GM12891 (cell line): ENCODE measurements around the gene NMNAT2.
"Not testable (repeated sequence)": the region's sequence is repeated elsewhere in the genome, so short reads cannot be mapped to it uniquely, and the experiment has no call there.

Experiments used
- DNase-seq: peaks from one replicate; pipeline ENCODE4 v3.0.0; 2011; ENCODE audit warnings: low spot score; ENCODE audit not compliant: insufficient read length
- FAIRE-seq: peaks from 2 replicates; lab custom pipeline; 2011; peaks lifted over from hg19 to GRCh38; lab: Jason Lieb, UNC
- PAX5 ChIP-seq: IDR thresholded peaks from 2 replicates; pipeline ENCODE4 v1.6.1; 2011; ENCODE audit warnings: low read length, moderate library complexity, mild to moderate bottlenecking; ENCODE audit not compliant: insufficient read depth, severe bottlenecking
- POLR2A ChIP-seq: IDR thresholded peaks from 2 replicates; pipeline ENCODE4 v1.6.1; 2011; ENCODE audit warnings: low read depth, low read length, control low read depth
- POLR2AphosphoS5 ChIP-seq: IDR thresholded peaks from 2 replicates; pipeline ENCODE4 v1.6.1; 2011; ENCODE audit warnings: low read depth, low read length, control low read depth
- POU2F2 ChIP-seq: IDR thresholded peaks from 2 replicates; pipeline ENCODE4 v1.6.1; 2011; ENCODE audit warnings: low read depth, mild to moderate bottlenecking, control low read depth, low read length, moderate library complexity
- SPI1 ChIP-seq: IDR thresholded peaks from 2 replicates; pipeline ENCODE4 v1.6.1; 2011; ENCODE audit warnings: low read depth, low read length, control low read depth
- TAF1 ChIP-seq: IDR thresholded peaks from 2 replicates; pipeline ENCODE4 v1.6.1; 2011; ENCODE audit warnings: low read depth, low read length, control low read depth

The NMNAT2 gene

DNA sequence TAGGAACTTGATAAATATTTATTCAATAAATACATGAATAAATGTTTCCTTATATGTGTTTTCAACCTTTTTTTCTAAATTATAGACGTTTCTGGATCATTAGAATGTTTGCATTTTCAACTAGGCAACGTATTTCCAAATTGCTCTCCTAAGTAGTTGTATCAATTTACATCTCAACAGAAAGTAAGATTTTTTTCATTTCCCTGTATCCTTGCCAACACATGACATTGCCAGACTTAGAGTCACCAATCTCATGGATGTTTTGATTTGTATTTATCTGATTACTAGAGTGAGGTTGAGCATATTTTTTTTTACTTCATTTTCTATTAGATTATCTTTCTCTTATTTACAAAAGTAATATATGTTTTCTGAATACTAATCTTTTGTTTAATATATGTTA lies 31.9 kb upstream of the NMNAT2 start:
- no peak for TF ChIP-seq POU2F2
- TF ChIP-seq TAF1, result no peak
- no peak for TF ChIP-seq POLR2AphosphoS5
- TF ChIP-seq SPI1, result no peak
- no peak for TF ChIP-seq POLR2A
- TF ChIP-seq PAX5, result no peak
- FAIRE-seq (no peak), DNase-seq (no peak)

DNA sequence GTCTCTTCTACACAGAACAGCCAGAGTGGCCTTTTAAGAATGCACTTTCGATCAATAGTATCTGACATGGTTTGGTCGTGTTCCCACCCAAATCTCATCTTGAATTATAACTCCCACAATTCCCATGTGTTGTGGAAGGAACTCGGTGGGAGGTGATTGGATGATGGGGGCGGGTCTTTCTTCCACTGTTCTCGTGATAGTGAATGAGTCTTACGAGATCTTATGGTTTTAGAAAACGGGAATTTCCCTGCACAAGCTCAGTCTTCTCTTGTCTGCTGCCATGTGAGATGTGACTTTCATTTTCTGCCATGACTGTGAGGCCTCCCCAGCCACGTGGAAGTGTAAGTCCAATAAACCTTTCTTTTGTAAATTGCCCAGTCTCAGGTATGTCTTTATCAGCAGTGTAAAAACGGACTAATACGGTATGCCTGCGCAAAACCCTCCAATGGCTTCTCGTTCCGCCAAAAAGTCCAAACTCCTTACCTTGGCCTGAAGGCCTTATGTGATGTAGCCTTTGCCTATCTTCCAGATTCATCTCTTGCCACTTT lies 31.1 kb upstream of the NMNAT2 start:
- no peak for TF ChIP-seq POLR2A
- no peak for TF ChIP-seq TAF1
- TF ChIP-seq PAX5, result no peak
- TF ChIP-seq POLR2AphosphoS5, result no peak
- no peak for TF ChIP-seq POU2F2
- TF ChIP-seq SPI1, result no peak
- no peak for DNase-seq
- FAIRE-seq, result no peak

- TF ChIP-seq PAX5 (no peak), SPI1 (no peak), POLR2A (no peak), POLR2AphosphoS5 (no peak), POU2F2 (no peak)
- DNase-seq, result no peak
- no peak for FAIRE-seq
These were observed 26.1 kb upstream of the NMNAT2 start for GRCh38 chr1:183444243-183444642.

DNA sequence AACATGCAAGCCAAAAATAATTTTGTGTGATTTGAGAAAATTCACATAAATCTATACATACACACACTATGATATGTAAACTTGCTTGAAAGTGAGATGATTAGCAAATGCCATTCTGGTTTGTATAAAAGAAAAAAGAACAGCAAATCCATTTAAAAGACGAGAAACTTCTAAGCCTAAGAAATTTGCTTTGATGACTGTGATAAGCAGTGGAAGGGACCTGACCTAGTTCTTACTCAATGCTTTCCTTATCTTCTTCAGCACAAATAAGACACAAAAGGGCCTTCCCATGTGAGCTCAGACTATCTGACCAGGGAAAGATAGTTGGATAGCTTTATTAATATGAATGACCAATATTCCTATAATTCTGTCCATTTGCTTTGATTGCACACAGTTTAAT lies 25.3 kb upstream of the NMNAT2 start:
- TF ChIP-seq POLR2A, result no peak
- no peak for TF ChIP-seq POLR2AphosphoS5
- no peak for TF ChIP-seq TAF1
- no peak for TF ChIP-seq PAX5
- TF ChIP-seq SPI1, result no peak
- TF ChIP-seq POU2F2, result no peak
- DNase-seq (no peak), FAIRE-seq (no peak)

- FAIRE-seq (no peak), DNase-seq (no peak)
- TF ChIP-seq POLR2AphosphoS5, result no peak
- TF ChIP-seq PAX5, result no peak
- TF ChIP-seq TAF1, result no peak
- no peak for TF ChIP-seq POU2F2
- no peak for TF ChIP-seq POLR2A
- TF ChIP-seq SPI1, result no peak
These were observed 24.8 kb upstream of the NMNAT2 start for GRCh38 chr1:183443011-183443410.

- DNase-seq (no peak), FAIRE-seq (no peak)
- TF ChIP-seq TAF1, result no peak
- no peak for TF ChIP-seq POLR2AphosphoS5
- no peak for TF ChIP-seq PAX5
- TF ChIP-seq SPI1, result no peak
- no peak for TF ChIP-seq POLR2A
These were observed 19.9 kb upstream of the NMNAT2 start for GRCh38 chr1:183438060-183438459.

DNA sequence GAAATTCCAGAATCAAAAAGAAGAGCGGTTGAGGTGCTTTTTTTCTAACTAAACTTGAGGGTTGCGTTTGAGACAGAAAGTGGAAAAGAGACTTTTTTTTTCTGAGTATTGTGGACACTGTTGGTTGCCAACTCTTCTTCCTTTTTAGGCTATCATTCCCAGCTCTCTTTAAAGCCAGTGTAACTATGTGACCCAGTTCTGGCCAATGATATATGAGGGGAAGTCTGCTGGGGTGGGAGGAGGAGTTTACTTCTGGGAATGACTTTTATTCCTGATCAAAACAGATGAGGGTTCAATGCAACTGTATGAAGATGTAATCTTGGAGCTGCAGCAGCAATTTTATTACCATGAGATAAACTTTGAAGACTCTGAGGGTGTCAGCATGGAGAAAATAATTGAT lies 17.3 kb upstream of the NMNAT2 start:
- DNase-seq (no peak), FAIRE-seq (no peak)
- TF ChIP-seq SPI1 (no peak), POLR2AphosphoS5 (no peak), PAX5 (no peak), TAF1 (no peak), POU2F2 (no peak), POLR2A (no peak)

GRCh38 chr1:183433703-183434102 lies 15.5 kb upstream of the NMNAT2 start:
- TF ChIP-seq POLR2AphosphoS5, result no peak
- TF ChIP-seq POLR2A, result no peak
- TF ChIP-seq TAF1, result no peak
- no peak for TF ChIP-seq POU2F2
- no peak for TF ChIP-seq SPI1
- TF ChIP-seq PAX5, result no peak
- DNase-seq (no peak), FAIRE-seq (no peak)

DNA sequence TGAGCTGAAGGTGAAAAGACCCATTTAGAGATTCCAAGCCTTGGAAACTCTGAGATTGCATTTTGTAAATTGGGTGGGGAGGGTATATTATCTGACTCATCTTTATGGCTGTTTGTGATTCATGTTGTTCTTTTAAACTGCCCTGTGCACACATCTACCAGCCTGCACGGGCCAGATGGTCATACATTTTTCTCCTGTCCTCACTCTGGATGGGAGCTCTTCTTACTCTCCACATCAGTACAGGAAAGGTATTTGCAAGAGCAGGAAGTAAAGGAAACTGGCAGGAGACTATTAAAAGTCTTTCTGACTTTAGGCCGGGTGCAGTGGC lies 14.3 kb upstream of the NMNAT2 start:
- DNase-seq (no peak), FAIRE-seq (no peak)
- TF ChIP-seq SPI1 (no peak), PAX5 (no peak), POU2F2 (no peak), TAF1 (no peak), POLR2AphosphoS5 (no peak), POLR2A (no peak)

- FAIRE-seq (no peak), DNase-seq (no peak)
- TF ChIP-seq POLR2AphosphoS5 (no peak), POU2F2 (no peak), TAF1 (no peak), PAX5 (no peak), POLR2A (no peak), SPI1 (no peak)
These were observed 13.8 kb upstream of the NMNAT2 start for GRCh38 chr1:183431840-183432547.

DNA sequence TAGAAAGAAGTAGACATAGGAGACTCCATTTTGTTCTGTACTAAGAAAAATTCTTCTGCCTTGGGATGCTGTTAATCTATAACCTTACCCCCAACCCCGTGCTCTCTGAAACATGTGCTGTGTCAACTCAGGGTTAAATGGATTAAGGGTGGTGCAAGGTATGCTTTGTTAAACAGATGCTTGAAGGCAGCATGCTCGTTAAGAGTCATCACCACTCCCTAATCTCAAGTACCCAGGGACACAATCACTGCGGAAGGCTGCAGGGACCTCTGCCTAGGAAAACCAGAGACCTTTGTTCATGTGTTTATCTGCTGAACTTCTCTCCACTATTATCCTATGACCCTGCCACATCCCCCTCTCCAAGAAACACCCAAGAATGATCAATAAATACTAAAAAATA lies 9.4 kb upstream of the NMNAT2 start:
- DNase-seq, FAIRE-seq: not testable (repeated sequence)
